ENCODE data around the gene MEGF6.
A peak's percentile ranks its signal among the peaks of the same experiment; 100 is the strongest.

DNA sequence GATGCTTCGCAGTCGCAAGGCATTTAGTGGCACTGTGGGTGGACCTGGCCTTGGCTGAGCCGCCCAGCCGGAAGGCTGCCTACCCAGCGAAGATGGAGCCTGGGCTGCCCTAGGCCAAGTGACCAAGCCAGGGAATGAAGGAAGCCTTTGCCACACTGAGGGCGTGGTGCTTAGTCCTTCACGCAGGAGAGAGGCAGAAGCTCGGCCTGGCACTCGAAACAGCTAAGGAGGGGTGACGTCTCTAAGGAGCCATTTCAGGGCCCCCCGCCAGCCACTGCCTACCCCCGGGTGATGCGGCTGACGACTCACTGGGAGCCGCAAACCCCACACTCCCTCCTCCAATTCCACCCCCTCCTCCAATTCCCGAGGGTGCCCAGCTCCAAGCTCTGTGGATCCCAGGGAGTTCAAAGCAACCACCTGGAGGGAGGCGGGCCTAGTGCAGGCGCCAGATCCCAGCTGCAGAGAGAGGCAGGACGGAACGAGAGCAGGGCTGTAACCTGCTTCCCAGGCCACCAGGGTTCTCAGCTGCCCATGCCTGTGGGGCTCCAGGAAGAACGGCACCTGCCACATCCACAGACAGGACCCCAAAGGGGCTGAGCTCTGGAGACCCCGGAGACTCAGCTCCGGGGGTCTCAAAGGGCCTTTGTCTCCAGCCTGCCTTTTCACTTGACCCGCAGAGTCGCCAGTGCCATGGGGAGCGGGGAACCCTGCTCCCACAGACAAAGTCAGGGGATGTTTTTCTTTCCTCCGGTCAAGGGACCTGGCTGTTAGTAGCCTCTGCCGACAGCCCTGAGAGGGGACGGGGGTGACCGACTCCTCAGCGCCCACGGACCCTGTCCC is 81.0 kb downstream of the MEGF6 start:
- TF ChIP-seq, protein P1, sequence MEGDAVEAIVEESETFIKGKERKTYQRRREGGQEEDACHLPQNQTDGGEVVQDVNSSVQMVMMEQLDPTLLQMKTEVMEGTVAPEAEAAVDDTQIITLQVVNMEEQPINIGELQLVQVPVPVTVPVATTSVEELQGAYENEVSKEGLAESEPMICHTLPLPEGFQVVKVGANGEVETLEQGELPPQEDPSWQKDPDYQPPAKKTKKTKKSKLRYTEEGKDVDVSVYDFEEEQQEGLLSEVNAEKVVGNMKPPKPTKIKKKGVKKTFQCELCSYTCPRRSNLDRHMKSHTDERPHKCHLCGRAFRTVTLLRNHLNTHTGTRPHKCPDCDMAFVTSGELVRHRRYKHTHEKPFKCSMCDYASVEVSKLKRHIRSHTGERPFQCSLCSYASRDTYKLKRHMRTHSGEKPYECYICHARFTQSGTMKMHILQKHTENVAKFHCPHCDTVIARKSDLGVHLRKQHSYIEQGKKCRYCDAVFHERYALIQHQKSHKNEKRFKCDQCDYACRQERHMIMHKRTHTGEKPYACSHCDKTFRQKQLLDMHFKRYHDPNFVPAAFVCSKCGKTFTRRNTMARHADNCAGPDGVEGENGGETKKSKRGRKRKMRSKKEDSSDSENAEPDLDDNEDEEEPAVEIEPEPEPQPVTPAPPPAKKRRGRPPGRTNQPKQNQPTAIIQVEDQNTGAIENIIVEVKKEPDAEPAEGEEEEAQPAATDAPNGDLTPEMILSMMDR (IDR thresholded peaks at IDR 0.05), result peak in 1 of 2 donors; percentile 21
- TF ChIP-seq POLR2A (IDR thresholded peaks at IDR 0.05) (no peak), POLR2AphosphoS5 (IDR thresholded peaks at IDR 0.05) (no peak)

Measured in suprapubic skin (tissue), 4 donors.